ENCODE data around the gene ZMYND11. TPM values are rescaled to one million over a fixed set of nuclear protein-coding genes. Genes with fewer than 3 reads are reported as not detected.

ZMYND11 gene
- total and polyA plus RNA-seq, 2 of the 8 experiments (the other 6 are each of a cell fraction or from before 2014, with no cell fraction given): 7.5 to 26.6 TPM

DNA sequence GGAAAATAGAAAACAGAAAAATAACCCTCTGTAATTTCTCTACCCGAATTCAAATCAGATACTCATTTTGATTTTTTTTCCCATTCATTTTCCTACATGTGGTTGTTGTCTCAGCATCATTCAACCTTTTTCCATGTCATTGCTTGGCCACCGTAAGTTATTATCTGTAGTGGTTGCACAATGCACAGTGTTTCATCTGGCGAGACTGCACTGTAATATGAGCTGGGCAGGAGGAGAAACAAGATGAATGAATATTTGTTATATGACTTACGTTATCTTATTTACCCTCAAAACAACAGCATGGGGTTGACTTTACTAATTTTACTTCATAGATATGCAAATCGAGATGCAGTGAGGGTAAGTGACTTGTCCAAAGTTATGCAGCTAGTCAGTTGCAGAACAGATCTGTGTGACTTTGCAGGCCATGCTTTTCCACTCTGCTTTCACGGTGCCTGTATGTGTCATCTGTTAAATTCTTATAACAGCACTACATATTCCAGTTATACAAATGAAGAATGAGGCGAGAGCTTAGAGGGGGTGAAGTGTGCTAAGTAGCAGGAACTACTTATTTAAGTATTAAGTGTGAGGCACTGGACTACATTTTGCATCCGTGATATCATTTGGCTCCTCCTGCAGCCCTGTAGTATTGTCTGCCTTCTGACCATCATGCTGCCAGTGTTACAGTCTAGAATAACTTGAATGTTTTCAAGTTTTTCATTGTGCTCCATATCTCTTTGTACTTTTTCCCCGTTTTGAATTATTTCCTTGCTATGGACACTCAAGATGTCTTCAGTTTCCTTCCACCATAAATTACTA lies 56.7 kb downstream of the ZMYND11 start:
- no peak overlapping the region for H3K4me3 ChIP-seq (ENCODE audit: extremely low read depth in 1 of 4, insufficient read depth in 2 of 4, low read depth in 3 of 4, low read length in 4 of 4)
- no peak overlapping the region for H2BK15ac ChIP-seq (ENCODE audit: low read length)
- ChIA-PET CTCF (ENCODE audit: partially characterized antibody) (interaction anchor here (1.0 kb wide), 1 partner anchor 39 kb away, joined by 3 read pairs; no protein-coding TSS in a partner anchor), POLR2A (ENCODE audit: partially characterized antibody) (no interaction called here)
- H3K36me3 ChIP-seq (ENCODE audit: control insufficient read depth in 2 of 4, insufficient read depth in 4 of 4, low read length in 3 of 4): no peaks in the 10 kb centered on the region
- H3K23me2 ChIP-seq (ENCODE audit: low read depth, low read length): no peaks in the 10 kb centered on the region
- no peaks in the 10 kb centered on the region for H3K79me1 ChIP-seq (ENCODE audit: low read depth, low read length)
- H3K4me2 ChIP-seq (ENCODE audit: insufficient read depth in 1 of 2, low read depth in 2 of 2, low read length in 2 of 2): no peak overlapping the region
- TF ChIP-seq KDM1A (IDR thresholded peaks at IDR 0.05; ENCODE audit: borderline replicate concordance, low read length): no peak
- TF ChIP-seq BACH1 (IDR thresholded peaks at IDR 0.05; ENCODE audit: low read length): no peak
- H4K91ac ChIP-seq (replicated peaks; ENCODE audit: insufficient read length, low read length): no peak overlapping the region
- no peak overlapping the region for H2BK12ac ChIP-seq (ENCODE audit: low read depth, low read length)
- no peak overlapping the region for H3K9ac ChIP-seq (replicated peaks in 1 of 4; ENCODE audit: extremely low read depth in 1 of 4, low read depth in 3 of 4, low read length in 3 of 4)
- H3K27ac ChIP-seq (ENCODE audit: low read depth, low read length): no peak overlapping the region
- H3K9me3 ChIP-seq (ENCODE audit: insufficient read depth in 2 of 2, low read depth in 1 of 2, low read length in 1 of 2): no peaks in the 10 kb centered on the region
- no peak for DNase-seq (ENCODE audit: low read depth in 1 of 2, low spot score in 2 of 2)
- H3K4ac ChIP-seq (replicated peaks; ENCODE audit: insufficient read length, low read depth, low read length): no peak overlapping the region
- H2BK5ac ChIP-seq (ENCODE audit: low read depth, low read length): no peak overlapping the region
- H3K18ac ChIP-seq (ENCODE audit: extremely low read depth, low read length): no peak overlapping the region
- no peak overlapping the region for H2AFZ ChIP-seq (ENCODE audit: low read length)
- H2AK5ac ChIP-seq (ENCODE audit: low read depth, low read length): no peak overlapping the region
- H2BK120ac ChIP-seq (replicated peaks; ENCODE audit: low read depth, low read length): no peak overlapping the region
- no peak overlapping the region for H3K56ac ChIP-seq (replicated peaks; ENCODE audit: insufficient read length, low read depth, low read length)
- H3K14ac ChIP-seq (ENCODE audit: insufficient read length): no peak overlapping the region
- H4K8ac ChIP-seq (ENCODE audit: extremely low read depth, insufficient read depth, low read length): no peak overlapping the region
- H3K79me2 ChIP-seq (ENCODE audit: control insufficient read depth in 1 of 2, insufficient read depth in 2 of 2, low read length in 2 of 2): no peaks in the 10 kb centered on the region
- H4K20me1 ChIP-seq (replicated peaks in 1 of 2; ENCODE audit: control insufficient read depth in 1 of 2, insufficient read depth in 2 of 2, low read length in 2 of 2): peaks cover 0 to 3% of the 10 kb centered on the region in 2 experiments
- H3K27me3 ChIP-seq (replicated peaks in 1 of 4; ENCODE audit: control insufficient read depth in 3 of 4, extremely low read depth in 1 of 4, insufficient read depth in 3 of 4, low read length in 3 of 4): no peaks in the 10 kb centered on the region
- FAIRE-seq: no peak
- 87% methylated on average over 9 of the region's 9 CpGs; no CpG with 5 or more reads in 1 of the 2 experiments for WGBS, 2 experiments (ENCODE audit: extremely low coverage in 1 of 2, insufficient coverage in 1 of 2, insufficient read length in 1 of 2, insufficient replicate concordance in 2 of 2, low coverage in 1 of 2, low lambda C conversion rate in 2 of 2, missing lambda C conversion rate in 1 of 2)
- no peak overlapping the region for H4K5ac ChIP-seq (ENCODE audit: insufficient read length, low read depth, low read length)
- H3K4me1 ChIP-seq (replicated peaks in 1 of 4; ENCODE audit: control insufficient read depth in 3 of 4, insufficient read depth in 4 of 4, low read length in 3 of 4): peaks cover 0 to 4% (median 3%) of the 10 kb centered on the region in 4 experiments; a peak in 2 of 7 replicates
- H3K23ac ChIP-seq (ENCODE audit: insufficient read length): no peak overlapping the region
- no peak overlapping the region for H2BK20ac ChIP-seq (ENCODE audit: low read length)
